GM19025 (cell line): Measurements from ENCODE around the gene TCF25.

Experiments
- ATAC-seq: cut with Tn5 transposase; IDR thresholded peaks from one replicate; pipeline ENCODE4 v1.9.1; 2021; ENCODE audit warnings: mild to moderate bottlenecking, low read depth, moderate library complexity; ENCODE audit not compliant: unreplicated experiment

The TCF25 gene

GRCh38 chr16:89843409-89844350, 29.7 kb upstream of the TCF25 start:
- no peak for ATAC-seq

- ATAC-seq = no peak
These were observed 28.6 kb upstream of the TCF25 start for GRCh38 chr16:89844739-89845339.

- no peak for ATAC-seq
These were observed 28.0 kb upstream of the TCF25 start for GRCh38 chr16:89845417-89845816.

- no peak for ATAC-seq
These were observed 26.1 kb upstream of the TCF25 start for GRCh38 chr16:89847051-89847939.

- no peak for ATAC-seq
These were observed 25.5 kb upstream of the TCF25 start for GRCh38 chr16:89847940-89848297.

- no peak for ATAC-seq
These were observed 24.4 kb upstream of the TCF25 start for GRCh38 chr16:89848974-89849373.

- no peak for ATAC-seq
These were observed 19.9 kb upstream of the TCF25 start for GRCh38 chr16:89853306-89853993.

GRCh38 chr16:89855301-89855945, 18.0 kb upstream of the TCF25 start:
- no peak for ATAC-seq

GRCh38 chr16:89855986-89856385, 17.4 kb upstream of the TCF25 start:
- no peak for ATAC-seq

- no peak for ATAC-seq
These were observed 14.3 kb upstream of the TCF25 start for GRCh38 chr16:89858973-89859614.

- no peak for ATAC-seq
These were observed 13.8 kb upstream of the TCF25 start for GRCh38 chr16:89859615-89860007.

GRCh38 chr16:89860747-89861304, 12.6 kb upstream of the TCF25 start:
- no peak for ATAC-seq

- no peak for ATAC-seq
These were observed 11.7 kb upstream of the TCF25 start for GRCh38 chr16:89861648-89862047.

GRCh38 chr16:89862732-89863131, 10.7 kb upstream of the TCF25 start:
- ATAC-seq = no peak

- ATAC-seq = peak; percentile 66
These were observed 9.5 kb upstream of the TCF25 start for GRCh38 chr16:89863741-89864526.

- no peak for ATAC-seq
These were observed 8.9 kb upstream of the TCF25 start for GRCh38 chr16:89864527-89864820.

- ATAC-seq = no peak
These were observed 5.5 kb upstream of the TCF25 start for GRCh38 chr16:89867918-89868317.

- no peak for ATAC-seq
These were observed 3.5 kb upstream of the TCF25 start for GRCh38 chr16:89869911-89870310.

- ATAC-seq = no peak
These were observed 3.0 kb upstream of the TCF25 start for GRCh38 chr16:89870440-89870839.
